GM18951 (cell line): Measurements from ENCODE around the gene HOXC11.

Source experiments
- POLR2A ChIP-seq: IDR thresholded peaks from 4 replicates; pipeline ENCODE4 v1.6.1; 2011; ENCODE audit warnings: mild to moderate bottlenecking; ENCODE audit not compliant: insufficient read length, insufficient read depth; ENCODE audit errors: extremely low read depth
- in situ Hi-C: fragments of 300-500 bp; cut with MboI; formaldehyde crosslinking; loops from one replicate; pipeline ENCODE4 v1.12.0; 2022; ENCODE audit warnings: low sequenced_read_pairs, mixed read lengths, inconsistent platforms; ENCODE audit not compliant: unreplicated experiment

The HOXC11 gene

DNA sequence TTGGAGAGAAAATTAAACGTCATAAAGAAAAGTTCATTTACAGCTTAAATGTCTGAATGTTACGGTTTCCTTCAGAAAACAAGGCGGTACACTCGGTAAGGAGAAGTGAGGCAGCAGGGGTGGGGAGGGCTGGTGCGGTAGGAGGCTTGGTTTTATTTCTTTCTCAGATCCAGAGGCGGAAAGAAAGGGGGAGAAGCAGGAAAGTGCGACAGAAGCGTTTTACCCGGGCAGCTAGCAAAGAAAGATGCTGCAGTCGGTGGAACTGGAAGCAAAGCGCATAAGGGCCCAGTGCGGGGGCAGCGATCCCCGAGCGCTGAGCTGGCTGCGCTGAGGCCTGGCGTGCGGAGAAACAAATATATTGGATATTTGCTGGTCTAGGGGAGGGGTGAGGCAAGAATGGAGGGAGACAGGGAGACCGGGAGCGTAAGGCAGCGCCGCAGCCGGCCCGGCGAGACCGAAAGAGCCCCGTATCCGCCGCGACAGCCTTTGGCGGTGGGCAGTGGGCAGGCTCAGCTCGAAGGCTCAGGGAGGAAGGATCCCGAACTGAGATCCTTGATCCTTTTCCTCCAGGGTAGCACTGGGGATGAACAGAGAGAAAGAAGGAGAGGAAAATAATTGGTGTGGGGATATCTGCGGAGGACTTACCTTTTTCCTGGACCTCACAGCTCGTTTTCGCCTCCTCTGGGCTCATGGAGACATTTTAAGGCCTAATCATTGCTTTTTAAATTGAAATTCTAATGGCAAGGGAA lies 6.4 kb upstream of the HOXC11 start:
- in situ Hi-C loops: no loop called here

GRCh38 chr12:53967421-53967925 lies 5.5 kb upstream of the HOXC11 start:
- no peak for TF ChIP-seq POLR2A
- in situ Hi-C loops: no loop called here

More for the DNA sequence above, 6.4 kb upstream of the HOXC11 start:
- no peak for TF ChIP-seq POLR2A

DNA sequence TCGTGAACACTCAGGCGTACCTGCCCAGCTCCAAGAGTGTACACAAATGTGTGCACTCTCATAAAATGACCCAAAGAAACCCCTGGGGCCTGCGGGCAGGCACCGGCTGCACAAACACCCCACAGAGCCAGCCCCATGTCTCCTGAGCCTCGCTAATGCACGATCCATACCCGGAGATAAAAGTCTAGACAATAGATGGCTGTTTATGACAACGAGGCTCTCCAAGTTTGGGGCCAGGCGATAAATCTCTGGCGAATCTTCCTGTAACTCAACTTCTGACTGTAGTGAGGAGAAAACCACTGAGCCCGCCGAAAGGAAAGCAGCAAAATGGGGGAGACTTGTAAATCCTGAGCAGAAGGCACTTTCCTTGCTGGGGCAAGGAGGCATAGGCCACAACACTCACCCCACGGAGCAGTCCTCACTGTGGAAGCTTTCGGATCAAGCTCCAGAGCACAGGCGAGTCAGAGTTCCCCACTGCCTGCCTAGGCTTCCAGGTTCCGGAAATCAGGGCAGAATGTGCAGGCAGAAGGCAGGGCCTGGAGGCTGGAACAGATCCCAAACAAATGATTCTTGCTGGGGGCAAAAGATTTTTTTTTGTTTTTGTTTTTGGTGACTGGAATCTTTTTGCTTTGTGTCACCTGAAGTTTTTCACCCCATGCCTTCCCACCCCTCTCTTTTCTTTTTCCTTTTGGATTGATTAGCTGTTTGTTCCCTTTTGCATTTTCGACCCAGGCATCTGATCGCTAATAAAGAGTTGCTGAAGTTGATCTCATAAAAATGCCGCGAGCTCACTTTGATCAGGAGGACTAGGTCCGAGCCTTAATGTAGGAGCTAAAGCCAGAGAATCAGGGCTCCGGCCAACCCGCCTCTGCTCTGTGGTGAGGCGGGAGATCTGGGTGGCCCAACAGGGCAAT lies 4.5 kb upstream of the HOXC11 start:
- in situ Hi-C loops: no loop called here

DNA sequence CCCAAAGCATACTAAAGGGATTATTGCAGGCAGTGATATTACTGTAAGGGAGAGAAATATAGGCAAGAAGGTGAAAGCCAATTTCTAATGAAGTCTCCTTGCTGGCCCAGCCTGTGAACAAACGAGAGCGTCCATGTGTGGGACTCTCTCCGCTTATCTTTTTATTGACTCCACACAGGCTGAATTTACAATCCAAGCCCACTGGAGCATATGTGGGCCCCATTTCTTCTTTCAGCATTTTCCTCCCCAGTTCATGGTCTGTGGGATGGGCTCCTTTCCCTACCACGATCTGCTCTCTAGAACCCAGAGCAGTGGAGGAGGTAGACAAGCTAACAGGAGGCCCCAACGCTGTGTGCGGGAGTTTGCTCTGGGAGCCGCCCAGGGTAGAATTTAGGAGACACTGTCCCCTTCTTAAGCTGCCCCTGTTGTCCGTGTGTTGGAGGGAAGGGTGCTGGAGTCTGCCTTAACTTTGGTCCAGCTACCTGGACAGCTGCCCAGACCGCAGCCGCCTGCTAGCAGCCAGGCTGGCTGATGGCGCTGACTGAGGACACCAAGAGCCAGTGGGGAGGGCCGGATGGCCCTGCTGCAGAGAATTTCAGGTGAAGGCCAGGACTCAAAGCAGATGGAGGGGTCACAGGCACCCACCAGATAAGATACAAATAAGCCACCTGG lies 3.2 kb upstream of the HOXC11 start:
- in situ Hi-C loops: no loop called here
- no peak for TF ChIP-seq POLR2A

More for the DNA sequence above, 4.5 kb upstream of the HOXC11 start:
- no peak for TF ChIP-seq POLR2A

GRCh38 chr12:53970451-53970850 lies 2.5 kb upstream of the HOXC11 start:
- TF ChIP-seq POLR2A: no peak
- in situ Hi-C loops: no loop called here

- in situ Hi-C loops: no loop called here
- TF ChIP-seq POLR2A: no peak
Observed at GRCh38 chr12:53971129-53971528, 1.8 kb upstream of the HOXC11 start.

- in situ Hi-C loops: no loop called here
- no peak for TF ChIP-seq POLR2A
Observed at GRCh38 chr12:53971686-53972085, 1.2 kb upstream of the HOXC11 start.

DNA sequence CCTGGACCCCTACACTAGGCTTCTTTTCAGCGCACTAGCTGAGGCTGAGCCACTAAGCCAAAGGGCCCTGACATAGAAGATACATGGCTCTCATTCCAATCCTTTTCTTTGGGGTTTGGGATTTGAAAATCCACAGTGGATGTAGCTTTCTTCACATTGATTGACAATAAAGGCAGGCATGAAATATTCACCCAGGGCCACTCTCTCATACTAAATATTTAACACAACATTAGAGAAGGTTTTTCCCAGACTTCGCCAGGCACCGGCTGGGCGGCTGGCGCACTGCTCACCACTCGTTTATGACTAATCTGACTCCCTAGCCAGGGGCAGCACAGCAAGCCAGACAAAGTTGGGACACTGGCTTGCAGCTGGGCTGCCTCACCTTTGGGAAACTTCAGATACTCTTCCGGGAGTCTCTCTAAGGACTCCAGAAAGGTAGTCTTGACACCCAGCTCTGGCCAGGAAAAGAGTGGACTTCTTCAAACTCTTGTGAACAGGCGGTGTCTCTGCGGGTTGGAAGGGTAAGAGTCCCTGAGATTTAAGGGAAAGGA lies 699 bp upstream of the HOXC11 start:
- in situ Hi-C loops: no loop called here

GRCh38 chr12:53973236-53974042 lies 513 bp downstream of the HOXC11 start:
- no peak for TF ChIP-seq POLR2A
- in situ Hi-C loops: no loop called here

More for the DNA sequence above, 699 bp upstream of the HOXC11 start:
- TF ChIP-seq POLR2A: no peak

- in situ Hi-C loops: no loop called here
- TF ChIP-seq POLR2A: no peak
Observed at GRCh38 chr12:53974084-53975063, 1.4 kb downstream of the HOXC11 start, which contains the start of gene HOTAIR. TSS of gene HOTAIR (minus strand) at chr12:53974954.

- in situ Hi-C loops: no loop called here
Observed at GRCh38 chr12:53975064-53975471, 2.1 kb downstream of the HOXC11 start.

More at GRCh38 chr12:53975064-53975471, 2.1 kb downstream of the HOXC11 start:
- TF ChIP-seq POLR2A: no peak
